Bronchial epithelial cell (primary cell): ENCODE measurements around the gene PPP3CB. TPM values are rescaled to one million over a fixed set of nuclear protein-coding genes. Genes with fewer than 3 reads are reported as not detected.

Experiments
- DNase-seq: peaks from one replicate; pipeline ENCODE4 v3.0.0-alpha.2; 2010; ENCODE audit warnings: low read depth
- FAIRE-seq: peaks from 2 replicates; lab custom pipeline; 2011; peaks lifted over from hg19 to GRCh38; lab: Jason Lieb, UNC
- H3K27me3 ChIP-seq: 2 replicates; pipeline ENCODE4 v1.5.1; 2011; ENCODE audit warnings: low read length; ENCODE audit not compliant: control insufficient read depth, insufficient read depth
- H3K36me3 ChIP-seq: 2 replicates; pipeline ENCODE4 v1.5.1; 2011; ENCODE audit warnings: low read length; ENCODE audit not compliant: control insufficient read depth, insufficient read depth
- H3K4me3 ChIP-seq: 2 replicates; pipeline ENCODE4 v1.5.1; 2011; ENCODE audit warnings: mild to moderate bottlenecking, low read depth, low read length, control low read depth
- total RNA-seq: library from RNA; depleted of rRNA; stranded (reverse); fragments of >200 nt; gene quantifications from 2 replicates; pipeline ENCODE4 v1.2.1, GENCODE V29; 2014
- TF ChIP-seq, protein P1 (sequence below): IDR thresholded peaks from 2 replicates; pipeline ENCODE4 v1.5.1; 2011; ENCODE audit warnings: mild to moderate bottlenecking, moderate library complexity, low read length, control low read depth, inconsistent platforms; ENCODE audit not compliant: insufficient read depth, severe bottlenecking

Gene PPP3CB
- total RNA-seq: 20.6 and 24.7 TPM in 2 replicates

GRCh38 chr10:73495884-73496674, at the start of gene PPP3CB:
Gene PPP3CB (minus strand): TSS chr10:73496024. CDS start chr10:73495889, 135 bp downstream.
- peak; percentile 87 for DNase-seq
- Histone ChIP-seq H3K27me3 (no peaks in the 10 kb centered on the region), H3K4me3 (peak within 1 kb of the TSS; percentile 86), H3K36me3 (no peaks in the 10 kb centered on the region)
- TF ChIP-seq, protein P1, sequence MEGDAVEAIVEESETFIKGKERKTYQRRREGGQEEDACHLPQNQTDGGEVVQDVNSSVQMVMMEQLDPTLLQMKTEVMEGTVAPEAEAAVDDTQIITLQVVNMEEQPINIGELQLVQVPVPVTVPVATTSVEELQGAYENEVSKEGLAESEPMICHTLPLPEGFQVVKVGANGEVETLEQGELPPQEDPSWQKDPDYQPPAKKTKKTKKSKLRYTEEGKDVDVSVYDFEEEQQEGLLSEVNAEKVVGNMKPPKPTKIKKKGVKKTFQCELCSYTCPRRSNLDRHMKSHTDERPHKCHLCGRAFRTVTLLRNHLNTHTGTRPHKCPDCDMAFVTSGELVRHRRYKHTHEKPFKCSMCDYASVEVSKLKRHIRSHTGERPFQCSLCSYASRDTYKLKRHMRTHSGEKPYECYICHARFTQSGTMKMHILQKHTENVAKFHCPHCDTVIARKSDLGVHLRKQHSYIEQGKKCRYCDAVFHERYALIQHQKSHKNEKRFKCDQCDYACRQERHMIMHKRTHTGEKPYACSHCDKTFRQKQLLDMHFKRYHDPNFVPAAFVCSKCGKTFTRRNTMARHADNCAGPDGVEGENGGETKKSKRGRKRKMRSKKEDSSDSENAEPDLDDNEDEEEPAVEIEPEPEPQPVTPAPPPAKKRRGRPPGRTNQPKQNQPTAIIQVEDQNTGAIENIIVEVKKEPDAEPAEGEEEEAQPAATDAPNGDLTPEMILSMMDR: no peak
- FAIRE-seq: no peak

DNA sequence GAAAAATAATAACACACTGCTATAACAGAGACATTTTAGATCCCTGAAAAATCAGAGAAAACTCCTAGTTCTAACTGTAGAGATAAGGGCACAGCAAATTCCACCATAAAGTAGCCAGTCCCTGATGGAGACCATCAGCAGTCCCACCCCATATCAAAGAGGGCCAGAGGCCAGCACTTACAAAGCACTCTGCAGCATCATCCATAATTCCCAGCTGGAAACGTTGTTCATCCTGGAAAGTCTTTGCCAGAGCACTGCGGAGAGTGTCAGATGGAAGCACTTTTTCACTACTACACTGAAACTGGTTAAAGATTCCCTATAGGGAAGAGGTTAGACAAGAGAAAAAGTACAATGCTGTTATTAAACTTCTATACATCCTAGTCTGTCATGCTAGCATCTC, 49.5 kb upstream of the PPP3CB start:
- Histone ChIP-seq H3K27me3 (no peaks in the 10 kb centered on the region), H3K36me3 (no peaks in the 10 kb centered on the region), H3K4me3 (no peak overlapping the region)
- TF ChIP-seq, protein P1: no peak
- no peak for FAIRE-seq
- DNase-seq: no peak

GRCh38 chr10:73537709-73538108, 41.9 kb upstream of the PPP3CB start:
- no peak for FAIRE-seq
- TF ChIP-seq, protein P1: no peak
- Histone ChIP-seq H3K4me3 (no peak overlapping the region), H3K27me3 (no peaks in the 10 kb centered on the region), H3K36me3 (no peaks in the 10 kb centered on the region)
- DNase-seq: no peak

DNA sequence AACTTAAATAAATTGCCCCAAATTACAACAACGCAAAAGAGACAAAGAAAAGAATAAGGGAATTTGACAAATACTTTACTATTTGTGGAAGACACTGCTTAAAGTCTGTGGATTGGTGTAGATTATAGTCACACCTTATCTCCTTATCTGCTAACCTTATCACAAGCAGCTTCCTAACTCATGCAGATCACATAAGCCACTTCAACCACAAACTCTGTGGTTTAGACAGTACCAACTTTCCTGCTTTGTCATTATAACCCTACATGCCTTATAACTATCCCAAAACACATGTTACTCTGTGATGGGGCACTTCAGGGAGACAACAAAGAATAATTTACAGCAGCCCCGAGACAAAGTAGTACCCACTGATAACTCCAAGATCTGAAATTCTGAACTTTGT, 41.5 kb upstream of the PPP3CB start:
- TF ChIP-seq, protein P1: no peak
- no peaks in the 10 kb centered on the region for H3K27me3 ChIP-seq
- no peaks in the 10 kb centered on the region for H3K36me3 ChIP-seq
- no peak for FAIRE-seq
- no peak for DNase-seq
- no peak overlapping the region for H3K4me3 ChIP-seq

DNA sequence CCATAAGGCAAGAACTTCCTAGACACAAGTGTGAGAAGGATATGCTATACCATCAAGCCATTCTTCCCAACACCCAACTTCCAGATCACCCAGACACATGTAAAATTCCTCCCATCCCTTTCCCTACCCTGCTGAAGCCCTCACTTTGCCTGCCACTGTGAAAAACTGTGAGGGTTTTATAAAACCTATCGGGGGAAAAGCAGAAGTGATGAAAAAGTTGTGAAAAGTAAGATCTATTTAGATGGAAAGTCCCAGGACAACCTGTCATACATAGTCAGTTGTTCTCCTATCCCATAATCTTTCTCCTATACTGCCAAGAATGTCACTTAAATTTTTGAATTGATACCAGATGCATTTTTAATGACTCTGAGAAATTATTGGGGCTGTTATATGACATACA, 39.0 kb upstream of the PPP3CB start:
- DNase-seq (no peak), FAIRE-seq (no peak)
- no peaks in the 10 kb centered on the region for H3K36me3 ChIP-seq
- no peaks in the 10 kb centered on the region for H3K27me3 ChIP-seq
- TF ChIP-seq, protein P1: no peak
- H3K4me3 ChIP-seq: no peak overlapping the region
